HG02840 (cell line): ENCODE data around the gene XPOT.

Source experiments
- ATAC-seq: cut with Tn5 transposase; IDR thresholded peaks from one replicate; pipeline ENCODE4 v1.9.1; 2021; ENCODE audit warnings: mild to moderate bottlenecking, moderate library complexity, moderate number of reproducible peaks; ENCODE audit not compliant: unreplicated experiment, low FRiP score

Gene XPOT

DNA sequence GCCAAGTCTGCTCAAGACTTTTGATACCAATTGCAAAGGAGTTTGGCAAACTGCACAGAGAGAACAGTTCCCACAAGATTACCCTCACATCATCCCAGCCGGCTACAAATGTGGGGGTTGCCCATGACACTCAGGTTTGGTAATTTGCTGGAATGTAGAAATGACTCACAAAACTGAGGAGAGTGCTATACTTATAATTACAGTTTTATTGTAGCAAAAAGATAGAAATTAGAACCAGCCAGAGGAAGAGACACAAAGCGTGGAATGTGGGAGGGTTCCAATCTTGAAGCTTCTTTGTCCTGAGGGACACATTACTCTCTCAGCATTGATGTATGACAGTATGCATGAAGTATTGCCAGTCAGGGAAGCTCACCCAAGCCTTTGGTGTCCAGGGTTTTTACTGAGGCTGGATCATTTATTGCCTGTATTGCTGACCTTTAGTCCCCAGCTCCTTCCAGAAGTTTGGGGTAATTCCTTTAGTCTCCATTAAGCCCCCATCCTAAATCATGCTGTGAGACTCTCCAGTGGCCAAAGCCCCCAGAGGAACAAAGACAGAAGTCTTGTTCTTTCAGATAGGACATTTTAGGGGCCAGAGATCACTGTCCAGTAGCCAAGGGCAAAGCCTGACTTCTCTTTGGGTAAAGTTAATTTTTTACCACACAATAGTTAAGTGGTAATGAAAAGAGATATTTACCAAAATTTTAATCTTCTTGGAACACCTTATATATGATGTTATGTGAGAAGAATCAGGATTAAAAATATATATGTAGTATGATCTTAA, 57.6 kb downstream of the XPOT start:
- ATAC-seq = no peak

DNA sequence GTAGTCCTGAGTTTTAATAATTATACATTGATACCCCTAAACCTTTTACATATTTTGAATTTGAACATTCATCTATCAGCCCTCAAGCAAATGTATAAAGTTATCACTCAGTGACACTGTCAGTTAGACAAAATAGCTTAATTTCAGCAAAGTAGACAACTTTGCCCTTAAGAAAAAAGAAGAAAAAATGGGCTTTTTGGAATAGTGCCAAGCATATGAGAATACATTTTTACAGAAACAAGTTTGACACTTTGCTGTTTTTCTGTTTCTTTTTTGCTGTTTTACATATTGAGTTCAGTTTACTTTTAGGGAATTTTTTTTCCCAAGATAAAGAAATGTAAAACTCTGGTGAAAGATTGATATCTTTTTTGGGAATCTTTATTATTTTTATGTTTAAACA, 62.0 kb downstream of the XPOT start:
- ATAC-seq = no peak

DNA sequence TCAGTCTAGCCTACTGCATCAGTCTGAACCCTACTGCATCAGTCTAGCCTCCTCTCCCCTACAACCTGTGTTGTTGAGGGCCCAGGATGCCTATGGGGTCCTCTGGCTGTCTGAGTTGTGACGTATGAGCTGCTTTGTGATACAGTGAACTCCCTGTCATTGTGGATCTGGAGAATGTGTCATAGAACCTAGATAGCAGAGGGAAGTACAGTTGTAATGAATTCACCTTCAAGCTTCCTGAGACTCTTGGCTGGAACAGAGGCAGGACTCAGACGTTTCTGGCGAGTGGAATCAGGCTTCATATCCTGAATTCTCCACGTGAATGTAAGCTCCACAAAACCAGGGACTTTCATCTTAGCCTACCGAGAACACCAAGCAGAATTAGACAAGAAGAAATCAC, 64.8 kb downstream of the XPOT start:
- no peak for ATAC-seq

DNA sequence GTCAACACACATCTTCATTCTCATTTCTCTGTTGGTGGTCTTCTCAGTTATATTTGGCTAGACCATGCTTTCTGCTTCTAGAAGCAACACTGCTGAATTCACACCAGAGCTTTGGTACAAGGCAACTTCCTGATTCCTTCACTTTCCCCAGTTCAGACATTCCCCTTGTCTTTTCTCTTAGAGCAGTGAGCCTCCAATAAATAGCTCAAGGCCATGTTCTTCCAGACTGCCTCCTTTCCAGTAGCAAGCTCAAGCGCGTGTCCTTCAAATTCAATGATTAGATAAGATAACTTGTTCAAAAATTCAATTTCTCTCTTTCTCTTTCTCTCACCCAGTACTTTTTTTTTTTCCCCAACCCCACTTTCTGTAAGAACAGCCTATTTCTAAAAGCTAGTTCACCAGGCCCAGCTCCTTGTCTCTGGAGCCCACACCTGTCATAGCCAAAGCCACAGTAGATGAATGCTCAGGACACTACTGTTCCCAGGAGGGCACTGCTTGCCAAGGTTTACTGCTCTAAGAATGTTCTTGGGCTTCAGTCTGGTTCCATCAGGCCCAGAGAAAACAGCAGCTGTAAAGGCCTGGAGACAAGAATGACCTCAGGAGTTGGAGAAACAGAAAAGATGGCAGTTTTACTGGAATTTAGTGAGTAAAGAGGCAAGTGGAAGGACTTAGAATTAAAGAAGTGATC, 65.4 kb downstream of the XPOT start:
- no peak for ATAC-seq

DNA sequence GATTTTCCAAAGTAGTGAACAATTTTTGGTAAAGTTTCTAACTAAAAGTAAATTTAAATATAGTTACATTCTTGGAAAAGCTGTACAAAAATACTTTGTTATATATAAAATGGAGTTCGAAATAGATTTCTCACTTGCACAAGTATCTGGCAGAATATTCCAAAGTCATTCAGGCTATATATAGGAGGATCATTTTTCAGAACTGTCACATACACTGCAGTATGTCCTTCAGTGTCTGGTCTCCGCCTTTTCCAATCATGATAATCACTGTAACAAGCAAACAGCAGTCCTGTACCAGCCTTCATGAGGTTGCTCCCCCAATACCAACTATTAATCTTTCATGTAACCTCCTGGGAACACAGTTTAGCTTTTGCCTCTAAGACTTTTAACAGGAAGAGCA, 66.3 kb downstream of the XPOT start:
- ATAC-seq = no peak

DNA sequence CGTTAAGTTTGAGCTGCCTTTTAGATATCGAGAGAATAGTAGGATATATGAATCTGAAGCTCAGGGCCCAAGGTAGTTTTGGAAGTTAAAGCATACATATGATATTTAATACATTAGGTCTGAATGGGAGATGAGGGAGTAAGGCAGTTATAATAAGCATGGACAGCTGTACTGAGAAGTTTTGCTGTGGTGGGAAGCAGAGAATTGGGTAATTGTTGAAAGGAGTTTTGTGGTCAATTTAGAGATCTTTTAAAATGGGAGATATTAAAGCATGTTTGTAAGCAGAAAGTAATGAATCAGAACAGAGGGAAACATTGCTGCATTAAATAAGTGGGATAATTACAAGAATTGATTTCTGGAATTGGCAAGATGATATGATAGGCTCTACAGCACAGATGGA, 69.0 kb downstream of the XPOT start:
- no peak for ATAC-seq

DNA sequence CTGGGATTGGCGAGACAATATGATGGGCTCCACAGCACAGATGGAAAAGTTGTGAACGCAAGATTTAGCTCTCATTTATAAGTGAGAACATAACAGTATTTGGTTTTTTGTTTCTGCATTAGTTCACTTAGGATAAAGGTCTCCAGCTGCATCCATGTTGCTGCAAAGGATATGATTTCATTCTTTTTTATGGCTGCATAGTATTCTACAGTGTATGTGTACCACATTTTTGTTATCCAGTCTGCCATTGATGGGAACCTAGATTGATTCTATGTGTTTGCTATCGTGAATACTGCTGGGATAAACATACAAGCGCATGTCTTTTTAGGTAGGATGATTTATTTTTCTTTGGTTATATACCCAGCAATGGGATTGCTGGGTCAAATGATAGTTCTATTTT, 71.3 kb downstream of the XPOT start:
- ATAC-seq = no peak

DNA sequence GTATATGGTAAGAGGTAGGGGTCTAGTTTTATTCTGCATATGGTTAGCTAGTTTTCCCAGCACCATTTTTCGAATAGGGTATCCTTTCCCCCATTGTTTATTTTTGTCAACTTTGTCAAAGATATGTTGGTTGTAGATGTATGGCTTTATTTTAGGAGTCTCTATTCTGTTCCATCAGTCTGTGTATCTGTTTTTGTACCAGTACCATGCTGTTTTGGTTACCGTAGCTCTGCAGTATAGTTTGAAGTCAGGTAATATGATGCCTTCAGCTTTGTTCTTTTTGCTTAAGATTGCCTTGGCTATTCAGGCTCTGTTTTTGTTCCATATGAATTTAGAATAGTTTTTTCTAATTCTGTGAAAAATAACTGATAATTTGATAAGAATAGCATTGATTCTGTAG, 72.7 kb downstream of the XPOT start:
- no peak for ATAC-seq

DNA sequence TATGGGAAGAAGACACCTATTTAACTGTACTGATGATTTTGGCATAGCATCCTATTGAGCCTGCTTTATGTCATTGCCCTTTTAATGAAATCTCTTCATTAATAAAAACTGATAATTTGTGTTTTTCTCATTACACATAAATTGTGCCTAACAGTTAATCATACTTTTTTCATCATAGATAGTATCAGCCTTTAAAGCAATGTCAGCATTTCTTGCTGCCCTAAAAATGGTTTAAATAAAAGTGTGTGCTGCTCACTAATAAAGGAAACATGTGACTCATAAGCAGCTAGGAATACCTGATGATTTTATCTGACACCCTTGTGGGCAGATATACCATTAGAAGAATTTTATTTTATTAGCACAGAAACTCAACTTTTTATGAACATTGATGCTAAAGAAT, 74.5 kb downstream of the XPOT start:
- ATAC-seq = no peak

DNA sequence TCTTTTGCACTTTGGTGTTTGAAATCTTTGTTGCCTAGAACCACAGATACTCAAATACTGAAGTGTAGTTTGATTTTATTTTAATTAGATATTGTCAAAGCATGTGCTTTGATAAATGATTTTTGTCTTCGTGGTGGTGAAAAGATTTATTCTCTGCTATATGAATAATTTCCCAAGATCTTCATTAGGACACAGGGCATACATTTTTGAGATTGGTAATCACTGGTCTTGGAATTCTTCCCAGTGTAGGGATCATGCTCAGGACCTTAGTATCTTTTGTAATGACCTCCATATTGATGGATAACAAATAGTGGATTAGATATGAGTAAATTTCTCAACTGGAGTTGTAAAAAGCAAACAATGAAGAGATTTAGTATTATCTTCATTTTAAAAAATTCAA, 76.0 kb downstream of the XPOT start:
- ATAC-seq = no peak

DNA sequence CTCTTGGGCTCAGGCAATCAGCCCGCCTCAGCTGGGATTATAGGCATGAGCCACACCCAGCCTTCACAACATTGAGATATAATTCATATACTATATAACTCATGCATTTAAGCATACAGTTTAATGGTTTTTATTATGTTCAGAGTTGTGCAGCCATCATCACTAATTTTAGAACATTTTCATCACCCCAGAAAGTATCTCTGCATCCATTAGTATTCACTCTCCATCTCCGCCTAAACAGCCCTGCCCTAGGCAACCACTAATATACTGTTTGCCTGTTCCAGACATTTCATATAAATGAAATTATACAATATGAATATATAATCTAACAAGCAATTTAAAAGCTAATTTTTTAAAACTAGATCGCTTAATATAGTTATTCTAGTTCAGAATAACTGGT, 82.5 kb downstream of the XPOT start:
- no peak for ATAC-seq

DNA sequence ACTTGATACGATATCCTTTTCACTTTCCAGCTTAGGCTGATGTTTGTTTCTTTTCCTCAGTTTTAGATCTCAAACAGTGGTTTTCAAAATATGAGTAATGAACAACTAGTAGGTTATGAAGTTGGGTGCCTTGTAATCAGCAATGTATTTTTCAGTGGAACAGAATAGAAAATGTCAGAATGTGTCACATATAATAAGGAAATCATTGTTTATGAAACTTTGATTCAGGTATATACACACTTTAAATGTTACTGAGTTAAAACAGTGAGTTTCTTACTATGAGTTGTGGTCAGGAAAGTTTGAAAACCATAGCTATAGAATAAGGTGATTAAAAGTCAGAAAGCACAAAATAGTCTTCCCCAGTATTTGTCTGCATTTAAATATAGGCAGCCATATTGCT, 87.5 kb downstream of the XPOT start:
- no peak for ATAC-seq

DNA sequence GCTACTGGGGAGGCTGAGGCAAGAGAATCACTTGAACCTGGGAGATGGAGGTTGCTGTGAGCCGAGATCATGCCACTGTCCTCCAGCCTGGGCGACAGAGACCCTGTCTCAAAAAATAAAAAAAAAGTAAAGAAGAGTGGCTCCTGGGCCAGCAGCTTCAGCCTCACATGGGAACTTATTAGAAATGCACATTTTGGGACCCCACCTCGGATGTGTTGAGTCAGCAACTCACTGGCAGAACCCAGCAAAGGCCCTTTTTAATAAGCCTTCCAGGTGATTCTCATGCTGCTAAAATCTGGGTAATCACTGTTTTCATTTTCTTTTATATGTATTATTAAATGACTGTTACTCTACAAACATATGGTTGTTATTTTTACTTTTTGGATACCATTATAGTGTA, 89.3 kb downstream of the XPOT start:
- no peak for ATAC-seq

DNA sequence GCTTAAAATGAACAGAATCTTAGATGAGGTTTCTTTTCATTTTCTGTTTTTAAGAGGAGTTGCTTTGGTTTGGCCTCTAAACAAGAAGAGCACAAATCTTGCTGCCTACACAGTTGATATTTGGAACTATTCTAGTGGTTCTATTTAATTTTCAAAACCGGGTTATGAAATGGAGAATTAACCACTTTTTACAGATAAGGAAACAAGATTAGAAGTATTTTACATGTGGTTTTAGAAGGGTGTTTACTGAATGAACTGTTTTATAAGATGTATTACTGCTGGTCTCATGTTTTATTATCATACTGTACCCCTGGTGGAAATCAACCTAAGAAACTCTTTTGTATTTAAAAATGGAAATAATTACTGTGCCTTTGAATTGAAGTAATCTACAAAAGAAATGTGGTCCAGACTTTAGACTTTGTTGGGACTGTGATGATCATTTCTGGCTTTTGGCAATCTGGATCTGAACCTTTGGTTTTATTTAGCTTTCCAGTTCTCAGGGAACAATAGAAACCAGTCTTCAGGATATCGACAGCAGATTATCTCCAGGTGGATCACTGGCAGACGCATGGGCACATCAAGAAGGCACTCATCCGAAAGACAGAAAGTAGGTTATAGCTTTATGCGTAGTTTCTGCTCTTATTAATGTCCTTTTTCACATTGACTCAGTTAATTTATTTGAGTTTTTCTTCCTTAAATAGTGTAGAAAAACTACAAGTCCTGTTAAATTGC, 91.0 kb downstream of the XPOT start:
- ATAC-seq = no peak

DNA sequence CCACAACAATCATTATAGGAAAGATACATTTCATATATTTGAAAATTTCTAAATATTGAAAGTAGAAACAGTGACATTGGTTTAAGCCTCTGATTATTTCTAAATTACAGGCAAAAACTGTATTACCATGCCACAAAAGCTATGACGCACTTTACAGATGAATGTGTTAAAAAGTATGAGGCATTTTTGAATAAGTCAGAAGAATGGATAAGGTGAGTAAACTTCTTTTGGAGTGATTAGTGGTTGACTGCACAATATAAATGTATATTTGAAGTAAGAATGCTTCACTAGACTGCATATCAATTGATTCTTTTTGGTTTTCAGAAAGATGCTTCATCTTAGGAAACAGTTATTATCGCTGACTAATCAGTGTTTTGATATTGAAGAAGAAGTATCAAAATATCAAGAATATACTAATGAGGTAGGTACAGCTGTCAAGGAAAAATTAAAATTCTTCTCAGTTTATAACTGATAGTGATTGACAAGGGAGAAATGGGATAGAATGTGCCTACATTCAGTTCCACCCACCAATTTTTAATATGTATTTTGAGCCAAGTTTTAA, 92.7 kb downstream of the XPOT start:
- no peak for ATAC-seq

DNA sequence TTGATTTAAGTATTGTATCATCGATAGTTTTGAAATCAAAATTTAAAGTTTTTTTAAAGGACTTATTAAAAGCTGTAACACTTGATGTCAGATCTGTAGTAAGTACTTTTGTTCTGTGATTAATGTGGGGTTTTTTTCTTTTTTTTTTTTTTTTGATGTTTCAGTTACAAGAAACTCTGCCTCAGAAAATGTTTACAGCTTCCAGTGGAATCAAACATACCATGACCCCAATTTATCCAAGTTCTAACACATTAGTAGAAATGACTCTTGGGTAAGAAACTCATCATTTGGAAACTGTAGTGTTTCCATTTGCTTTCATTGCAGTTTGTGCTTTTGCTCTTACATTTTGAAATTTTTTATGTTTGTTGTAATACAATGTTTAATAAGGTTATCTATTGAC, 93.3 kb downstream of the XPOT start:
- ATAC-seq = no peak

DNA sequence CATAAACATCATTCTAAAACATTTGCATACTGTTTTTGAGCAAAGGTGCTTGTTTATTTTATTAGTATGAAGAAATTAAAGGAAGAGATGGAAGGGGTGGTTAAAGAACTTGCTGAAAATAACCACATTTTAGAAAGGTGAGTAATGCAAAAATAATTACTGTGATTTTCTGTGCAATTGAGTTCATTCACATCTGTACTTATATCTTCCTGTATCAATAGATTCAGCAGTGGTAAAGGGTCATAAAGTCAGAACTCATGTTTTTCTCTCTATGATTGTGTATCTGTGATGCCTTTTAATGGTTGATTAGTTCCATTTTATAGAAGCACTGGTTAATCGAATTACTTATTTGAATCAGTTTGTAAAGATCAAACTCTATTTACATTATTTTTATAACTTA, 93.7 kb downstream of the XPOT start:
- no peak for ATAC-seq

DNA sequence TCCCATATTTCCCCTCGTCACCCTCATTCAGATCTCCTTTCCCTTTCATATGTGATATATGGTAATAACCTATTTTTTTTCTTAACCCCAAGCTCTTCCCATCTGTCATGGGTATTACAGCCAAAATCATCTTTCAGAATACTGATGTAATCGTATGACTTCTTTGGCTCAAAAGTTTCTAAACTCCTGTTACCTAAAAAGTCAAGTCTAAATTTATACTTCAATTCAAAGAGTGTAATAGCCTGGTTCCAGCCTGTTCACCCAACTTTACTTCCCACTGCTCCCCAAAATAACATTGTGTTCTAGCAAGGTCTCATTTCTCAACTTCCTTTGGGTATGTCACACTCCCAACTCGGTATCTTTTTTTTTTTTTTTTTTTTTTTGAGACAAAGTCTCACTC, 96.2 kb downstream of the XPOT start:
- no peak for ATAC-seq
